ENCODE results near the gene UGCG.

DNA sequence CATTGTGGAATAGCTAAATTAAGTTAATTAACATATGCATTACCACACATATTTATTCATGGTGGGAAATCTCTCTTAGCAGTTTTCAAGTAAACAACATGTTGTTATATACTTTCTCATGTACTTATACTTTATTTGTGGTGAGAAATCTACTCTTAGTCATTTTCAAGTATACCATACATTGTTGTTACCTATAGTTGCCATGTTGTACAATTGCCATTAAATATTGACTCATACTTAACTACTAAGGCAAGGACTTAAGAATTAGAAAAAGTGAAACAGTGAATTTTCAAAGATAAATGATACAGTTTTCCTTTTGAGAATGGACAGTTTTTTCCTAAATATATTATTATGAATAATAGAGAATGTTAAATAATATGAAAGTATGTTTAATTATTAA, 27.7 kb downstream of the UGCG start:
- TF ChIP-seq CBX8 (IDR thresholded peaks at IDR 0.05), result no peak
- TF ChIP-seq, protein P1, sequence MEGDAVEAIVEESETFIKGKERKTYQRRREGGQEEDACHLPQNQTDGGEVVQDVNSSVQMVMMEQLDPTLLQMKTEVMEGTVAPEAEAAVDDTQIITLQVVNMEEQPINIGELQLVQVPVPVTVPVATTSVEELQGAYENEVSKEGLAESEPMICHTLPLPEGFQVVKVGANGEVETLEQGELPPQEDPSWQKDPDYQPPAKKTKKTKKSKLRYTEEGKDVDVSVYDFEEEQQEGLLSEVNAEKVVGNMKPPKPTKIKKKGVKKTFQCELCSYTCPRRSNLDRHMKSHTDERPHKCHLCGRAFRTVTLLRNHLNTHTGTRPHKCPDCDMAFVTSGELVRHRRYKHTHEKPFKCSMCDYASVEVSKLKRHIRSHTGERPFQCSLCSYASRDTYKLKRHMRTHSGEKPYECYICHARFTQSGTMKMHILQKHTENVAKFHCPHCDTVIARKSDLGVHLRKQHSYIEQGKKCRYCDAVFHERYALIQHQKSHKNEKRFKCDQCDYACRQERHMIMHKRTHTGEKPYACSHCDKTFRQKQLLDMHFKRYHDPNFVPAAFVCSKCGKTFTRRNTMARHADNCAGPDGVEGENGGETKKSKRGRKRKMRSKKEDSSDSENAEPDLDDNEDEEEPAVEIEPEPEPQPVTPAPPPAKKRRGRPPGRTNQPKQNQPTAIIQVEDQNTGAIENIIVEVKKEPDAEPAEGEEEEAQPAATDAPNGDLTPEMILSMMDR (IDR thresholded peaks at IDR 0.05), result no peak
- TF ChIP-seq EP300 (IDR thresholded peaks at IDR 0.05), result no peak
- TF ChIP-seq, protein P2, sequence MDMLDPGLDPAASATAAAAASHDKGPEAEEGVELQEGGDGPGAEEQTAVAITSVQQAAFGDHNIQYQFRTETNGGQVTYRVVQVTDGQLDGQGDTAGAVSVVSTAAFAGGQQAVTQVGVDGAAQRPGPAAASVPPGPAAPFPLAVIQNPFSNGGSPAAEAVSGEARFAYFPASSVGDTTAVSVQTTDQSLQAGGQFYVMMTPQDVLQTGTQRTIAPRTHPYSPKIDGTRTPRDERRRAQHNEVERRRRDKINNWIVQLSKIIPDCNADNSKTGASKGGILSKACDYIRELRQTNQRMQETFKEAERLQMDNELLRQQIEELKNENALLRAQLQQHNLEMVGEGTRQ (IDR thresholded peaks at IDR 0.05), result no peak
- no peak for TF ChIP-seq MYC (IDR thresholded peaks at IDR 0.05; ENCODE audit: borderline replicate concordance, low read length)
- TF ChIP-seq KDM1A (IDR thresholded peaks at IDR 0.05; ENCODE audit: low read depth), result no peak
- no peak for TF ChIP-seq CHD2 (IDR thresholded peaks at IDR 0.05; ENCODE audit: low read length, partially characterized antibody)
- TF ChIP-seq, protein P3, sequence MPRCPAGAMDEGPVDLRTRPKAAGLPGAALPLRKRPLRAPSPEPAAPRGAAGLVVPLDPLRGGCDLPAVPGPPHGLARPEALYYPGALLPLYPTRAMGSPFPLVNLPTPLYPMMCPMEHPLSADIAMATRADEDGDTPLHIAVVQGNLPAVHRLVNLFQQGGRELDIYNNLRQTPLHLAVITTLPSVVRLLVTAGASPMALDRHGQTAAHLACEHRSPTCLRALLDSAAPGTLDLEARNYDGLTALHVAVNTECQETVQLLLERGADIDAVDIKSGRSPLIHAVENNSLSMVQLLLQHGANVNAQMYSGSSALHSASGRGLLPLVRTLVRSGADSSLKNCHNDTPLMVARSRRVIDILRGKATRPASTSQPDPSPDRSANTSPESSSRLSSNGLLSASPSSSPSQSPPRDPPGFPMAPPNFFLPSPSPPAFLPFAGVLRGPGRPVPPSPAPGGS (IDR thresholded peaks at IDR 0.05), result no peak
- TF ChIP-seq, protein P4, sequence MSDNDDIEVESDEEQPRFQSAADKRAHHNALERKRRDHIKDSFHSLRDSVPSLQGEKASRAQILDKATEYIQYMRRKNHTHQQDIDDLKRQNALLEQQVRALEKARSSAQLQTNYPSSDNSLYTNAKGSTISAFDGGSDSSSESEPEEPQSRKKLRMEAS (IDR thresholded peaks at IDR 0.05), result no peak
- no peak for TF ChIP-seq PHF8 (IDR thresholded peaks at IDR 0.05; ENCODE audit: borderline replicate concordance, low read depth)
- TF ChIP-seq, protein P5, sequence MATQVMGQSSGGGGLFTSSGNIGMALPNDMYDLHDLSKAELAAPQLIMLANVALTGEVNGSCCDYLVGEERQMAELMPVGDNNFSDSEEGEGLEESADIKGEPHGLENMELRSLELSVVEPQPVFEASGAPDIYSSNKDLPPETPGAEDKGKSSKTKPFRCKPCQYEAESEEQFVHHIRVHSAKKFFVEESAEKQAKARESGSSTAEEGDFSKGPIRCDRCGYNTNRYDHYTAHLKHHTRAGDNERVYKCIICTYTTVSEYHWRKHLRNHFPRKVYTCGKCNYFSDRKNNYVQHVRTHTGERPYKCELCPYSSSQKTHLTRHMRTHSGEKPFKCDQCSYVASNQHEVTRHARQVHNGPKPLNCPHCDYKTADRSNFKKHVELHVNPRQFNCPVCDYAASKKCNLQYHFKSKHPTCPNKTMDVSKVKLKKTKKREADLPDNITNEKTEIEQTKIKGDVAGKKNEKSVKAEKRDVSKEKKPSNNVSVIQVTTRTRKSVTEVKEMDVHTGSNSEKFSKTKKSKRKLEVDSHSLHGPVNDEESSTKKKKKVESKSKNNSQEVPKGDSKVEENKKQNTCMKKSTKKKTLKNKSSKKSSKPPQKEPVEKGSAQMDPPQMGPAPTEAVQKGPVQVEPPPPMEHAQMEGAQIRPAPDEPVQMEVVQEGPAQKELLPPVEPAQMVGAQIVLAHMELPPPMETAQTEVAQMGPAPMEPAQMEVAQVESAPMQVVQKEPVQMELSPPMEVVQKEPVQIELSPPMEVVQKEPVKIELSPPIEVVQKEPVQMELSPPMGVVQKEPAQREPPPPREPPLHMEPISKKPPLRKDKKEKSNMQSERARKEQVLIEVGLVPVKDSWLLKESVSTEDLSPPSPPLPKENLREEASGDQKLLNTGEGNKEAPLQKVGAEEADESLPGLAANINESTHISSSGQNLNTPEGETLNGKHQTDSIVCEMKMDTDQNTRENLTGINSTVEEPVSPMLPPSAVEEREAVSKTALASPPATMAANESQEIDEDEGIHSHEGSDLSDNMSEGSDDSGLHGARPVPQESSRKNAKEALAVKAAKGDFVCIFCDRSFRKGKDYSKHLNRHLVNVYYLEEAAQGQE (IDR thresholded peaks at IDR 0.05), result no peak
- TF ChIP-seq ZFP36 (IDR thresholded peaks at IDR 0.05; ENCODE audit: borderline replicate concordance, partially characterized antibody), result no peak
- no peak for TF ChIP-seq RAD21 (conservative IDR thresholded peaks at IDR 0.05 in 1 of 2, IDR thresholded peaks at IDR 0.05 in 1 of 2)
